GM12891 (cell line): Measurements from ENCODE around the gene BMP8B.

Source experiments
- DNase-seq: peaks from one replicate; pipeline ENCODE4 v3.0.0; 2011; ENCODE audit warnings: low spot score; ENCODE audit not compliant: insufficient read length
- FAIRE-seq: peaks from 2 replicates; lab custom pipeline; 2011; peaks lifted over from hg19 to GRCh38; lab: Jason Lieb, UNC
- PAX5 ChIP-seq: IDR thresholded peaks from 2 replicates; pipeline ENCODE4 v1.6.1; 2011; ENCODE audit warnings: low read length, moderate library complexity, mild to moderate bottlenecking; ENCODE audit not compliant: insufficient read depth, severe bottlenecking
- POLR2A ChIP-seq: IDR thresholded peaks from 2 replicates; pipeline ENCODE4 v1.6.1; 2011; ENCODE audit warnings: low read depth, low read length, control low read depth
- POLR2AphosphoS5 ChIP-seq: IDR thresholded peaks from 2 replicates; pipeline ENCODE4 v1.6.1; 2011; ENCODE audit warnings: low read depth, low read length, control low read depth
- POU2F2 ChIP-seq: IDR thresholded peaks from 2 replicates; pipeline ENCODE4 v1.6.1; 2011; ENCODE audit warnings: low read depth, mild to moderate bottlenecking, control low read depth, low read length, moderate library complexity
- SPI1 ChIP-seq: IDR thresholded peaks from 2 replicates; pipeline ENCODE4 v1.6.1; 2011; ENCODE audit warnings: low read depth, low read length, control low read depth
- TAF1 ChIP-seq: IDR thresholded peaks from 2 replicates; pipeline ENCODE4 v1.6.1; 2011; ENCODE audit warnings: low read depth, low read length, control low read depth

Gene BMP8B

DNA sequence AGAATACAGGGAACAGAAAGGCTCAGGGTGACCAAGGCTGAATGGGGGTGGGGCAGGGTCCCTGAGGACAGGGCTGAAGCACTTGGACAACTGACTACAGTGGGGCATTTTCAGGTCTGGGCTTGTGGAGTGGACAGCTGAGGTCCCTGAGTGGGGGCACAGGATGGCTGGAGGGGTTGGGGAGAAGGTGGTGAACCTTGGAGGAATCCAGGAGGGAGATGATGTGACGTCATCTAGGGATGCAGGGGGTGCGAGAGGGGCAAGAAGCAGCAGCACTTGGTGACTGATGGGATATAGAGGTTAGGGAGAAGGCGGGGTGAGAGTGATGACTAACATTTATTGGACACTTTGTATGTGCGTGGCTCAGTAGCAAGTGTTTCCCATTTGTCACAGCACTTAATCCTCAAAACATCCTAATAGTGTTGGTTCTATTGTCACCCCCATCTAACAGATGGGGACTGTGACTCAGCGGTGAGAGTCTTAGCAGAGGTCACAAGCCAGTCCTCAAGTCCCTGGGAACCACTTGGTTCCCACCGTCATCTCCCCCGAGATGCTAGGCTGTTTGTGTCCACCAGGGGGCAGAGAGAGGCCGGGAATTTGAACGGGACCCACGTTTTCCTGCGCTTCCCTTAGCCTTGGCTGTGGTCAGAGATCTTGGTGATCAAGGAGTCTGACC lies 27.9 kb upstream of the BMP8B start:
- FAIRE-seq (no peak), DNase-seq (peak; percentile 46)
- TF ChIP-seq POLR2AphosphoS5 (no peak), PAX5 (no peak), TAF1 (no peak), POU2F2 (no peak), SPI1 (no peak), POLR2A (no peak)

DNA sequence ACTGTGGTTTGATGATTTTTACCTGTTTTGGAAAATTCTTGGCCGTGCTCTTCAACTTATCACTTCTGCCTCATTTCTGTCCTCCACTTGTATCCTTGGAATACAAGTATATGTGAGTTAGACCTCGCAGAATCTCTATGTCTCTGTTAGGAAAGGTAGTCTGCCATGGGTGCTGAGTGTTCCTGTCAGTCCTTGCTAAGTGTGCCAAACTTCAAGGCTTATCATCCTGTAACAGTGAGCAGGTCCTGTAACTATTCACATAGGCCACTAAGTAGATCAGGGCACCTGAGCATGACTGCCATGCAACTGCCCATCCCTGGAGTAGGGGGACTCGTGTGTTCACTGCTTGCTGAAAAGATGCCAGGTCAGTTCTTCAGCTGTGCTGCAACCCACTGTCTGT lies 24.2 kb upstream of the BMP8B start:
- TF ChIP-seq POLR2AphosphoS5 = no peak
- TF ChIP-seq TAF1 = no peak
- TF ChIP-seq PAX5 = no peak
- no peak for TF ChIP-seq POU2F2
- no peak for TF ChIP-seq POLR2A
- no peak for TF ChIP-seq SPI1
- peak; percentile 16 for FAIRE-seq

DNA sequence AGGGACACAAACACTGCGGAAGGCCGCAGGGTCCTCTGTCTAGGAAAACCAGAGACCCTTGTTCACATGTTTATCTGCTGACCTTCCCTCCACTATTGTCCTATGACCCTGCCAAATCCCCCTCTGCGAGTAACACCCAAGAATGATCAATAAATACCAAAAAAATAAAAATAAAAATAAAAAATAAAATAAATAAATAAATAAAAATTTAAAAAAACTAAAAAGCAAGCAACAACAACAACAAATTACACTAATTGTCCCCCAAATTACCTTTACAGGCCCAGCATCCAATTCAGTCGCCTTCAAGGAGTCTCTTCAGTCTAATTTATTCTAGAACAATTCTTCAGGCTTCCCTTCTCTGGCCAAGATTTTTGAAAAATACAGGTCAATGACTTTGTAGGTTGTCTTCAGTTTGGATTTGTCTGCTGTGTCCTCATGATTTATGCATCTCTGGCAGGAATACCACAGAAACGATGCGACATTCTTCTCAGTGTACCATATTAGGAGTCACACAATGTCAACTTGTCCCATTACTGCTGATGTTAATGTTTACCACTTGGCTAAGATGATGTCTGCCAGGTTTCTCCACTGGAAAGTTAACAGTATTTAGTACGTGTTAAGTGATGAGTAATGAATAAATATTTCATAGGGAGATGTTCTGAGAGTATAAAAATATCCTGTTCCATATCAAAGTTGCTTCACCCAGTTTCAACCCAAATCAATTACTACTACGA lies 20.3 kb upstream of the BMP8B start:
- TF ChIP-seq POU2F2 = no peak
- TF ChIP-seq TAF1 = no peak
- TF ChIP-seq SPI1 = no peak
- no peak for TF ChIP-seq POLR2A
- no peak for TF ChIP-seq POLR2AphosphoS5
- TF ChIP-seq PAX5 = no peak
- no peak for FAIRE-seq

More for the DNA sequence above, 24.2 kb upstream of the BMP8B start:
- DNase-seq = no peak

DNA sequence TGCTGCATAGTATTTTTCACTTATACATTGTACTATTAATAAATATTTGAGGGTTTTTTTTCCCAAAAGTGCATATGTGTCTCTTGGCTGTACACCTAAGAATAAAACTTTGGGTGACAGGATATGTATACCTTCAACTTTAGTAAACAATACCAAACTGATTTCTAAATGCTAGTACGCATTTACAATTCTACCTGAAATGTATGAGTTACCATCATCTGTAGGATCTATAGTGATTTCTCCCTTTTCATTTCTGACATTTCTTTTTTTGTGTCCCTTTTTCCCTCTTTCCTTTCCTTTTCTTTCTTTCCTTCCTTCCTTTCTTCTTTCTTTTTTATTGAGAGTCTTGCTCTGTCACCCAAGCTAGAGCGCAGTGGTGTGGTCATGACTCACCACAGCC lies 16.7 kb upstream of the BMP8B start:
- no peak for TF ChIP-seq TAF1
- TF ChIP-seq PAX5 = no peak
- TF ChIP-seq POLR2A = no peak
- no peak for TF ChIP-seq POU2F2
- no peak for TF ChIP-seq SPI1
- TF ChIP-seq POLR2AphosphoS5 = no peak
- DNase-seq = no peak
- no peak for FAIRE-seq

More for the DNA sequence above, 20.3 kb upstream of the BMP8B start:
- DNase-seq = no peak

DNA sequence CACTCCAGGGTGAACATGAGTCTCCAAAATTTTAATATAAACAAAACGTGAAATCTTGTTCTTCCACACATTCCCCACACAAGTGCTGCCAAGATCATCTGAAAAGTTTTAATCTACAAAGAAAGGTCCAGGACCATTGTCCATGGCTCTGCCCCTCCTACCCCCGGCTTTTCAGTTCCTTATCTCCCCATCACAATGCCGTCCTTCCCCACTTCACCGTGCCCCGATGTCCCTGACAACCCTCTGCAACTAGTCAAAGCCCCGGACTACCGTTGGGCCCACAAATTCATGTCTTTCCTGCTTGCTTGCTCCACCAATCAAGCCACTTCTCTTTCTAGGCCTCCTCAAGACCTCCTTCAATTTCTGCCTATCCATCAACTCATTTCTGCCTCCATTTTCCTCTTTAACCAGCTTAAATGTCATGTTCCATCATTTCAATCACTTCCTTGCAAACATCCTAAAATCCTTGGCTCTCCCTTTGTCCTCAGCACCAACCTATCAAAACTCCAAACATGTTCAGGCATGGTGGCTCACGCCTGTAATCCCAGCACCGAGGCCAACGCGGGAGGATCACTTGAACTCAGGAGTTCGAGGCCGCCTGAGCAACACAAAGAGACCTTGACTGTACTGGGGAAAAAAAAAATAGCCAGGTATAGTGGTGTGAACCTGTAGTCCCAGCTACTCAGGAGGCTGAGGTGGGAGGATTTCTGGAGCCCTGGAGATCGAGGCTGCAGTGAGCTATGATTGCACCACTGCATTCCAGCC lies 14.0 kb upstream of the BMP8B start:
- no peak for TF ChIP-seq POU2F2
- TF ChIP-seq POLR2A = no peak
- TF ChIP-seq PAX5 = no peak
- TF ChIP-seq TAF1 = no peak
- no peak for TF ChIP-seq POLR2AphosphoS5
- TF ChIP-seq SPI1 = no peak
- FAIRE-seq = no peak

DNA sequence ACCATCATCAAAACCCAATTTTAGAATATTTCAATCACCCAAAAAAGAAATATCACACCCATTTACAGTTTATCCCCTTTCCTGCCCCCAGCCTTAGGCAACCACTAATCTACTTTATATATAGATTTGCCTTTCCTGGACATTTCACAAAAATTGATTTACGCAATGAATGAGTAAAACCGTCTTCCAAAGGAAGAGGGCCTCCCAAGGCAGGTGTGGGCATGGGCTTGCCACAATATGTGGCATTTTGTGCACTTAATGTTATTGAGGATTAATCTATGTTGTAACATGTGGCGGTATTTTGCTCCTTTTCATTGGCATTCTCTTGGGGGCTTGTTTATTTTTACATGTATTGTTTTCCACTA lies 11.8 kb upstream of the BMP8B start:
- no peak for TF ChIP-seq TAF1
- DNase-seq = no peak
- no peak for FAIRE-seq

More for the DNA sequence above, 14.0 kb upstream of the BMP8B start:
- DNase-seq = no peak

DNA sequence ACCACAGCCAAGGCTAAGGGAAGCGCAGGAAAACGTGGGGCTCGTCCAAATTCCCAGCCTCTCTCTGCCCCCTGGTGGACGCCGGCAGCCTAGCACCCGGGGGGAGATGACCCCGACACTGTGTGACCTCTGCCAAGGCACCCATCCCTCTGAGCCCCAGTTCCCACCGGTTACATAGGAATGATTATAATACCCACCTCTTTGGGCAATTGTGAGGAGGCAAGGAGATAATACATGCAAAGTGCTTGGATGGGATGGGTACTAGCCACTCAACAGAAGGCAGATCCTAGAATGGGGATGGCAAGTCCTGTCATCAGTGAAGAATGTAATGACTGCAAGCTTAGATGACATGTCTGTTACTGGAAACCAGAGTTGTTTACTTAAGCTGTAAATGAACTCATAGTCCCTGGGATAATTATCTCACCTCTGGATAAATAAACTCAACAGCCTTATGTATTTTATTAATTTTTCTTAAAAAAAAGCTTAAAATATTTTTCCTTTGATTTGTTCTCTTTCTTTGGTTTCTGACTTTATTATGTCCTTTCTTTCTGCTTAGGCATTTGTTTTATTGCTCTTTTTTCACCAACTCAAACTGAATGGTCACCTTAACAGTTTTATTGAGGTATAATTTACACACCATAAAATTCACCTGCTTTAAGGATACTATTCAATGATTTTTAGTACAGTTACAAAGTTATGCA lies 11.3 kb upstream of the BMP8B start:
- TF ChIP-seq TAF1 = no peak
- no peak for TF ChIP-seq PAX5
- TF ChIP-seq POLR2AphosphoS5 = no peak
- TF ChIP-seq POLR2A = no peak
- TF ChIP-seq SPI1 = no peak
- no peak for TF ChIP-seq POU2F2
- DNase-seq (peak; percentile 62), FAIRE-seq (no peak)

DNA sequence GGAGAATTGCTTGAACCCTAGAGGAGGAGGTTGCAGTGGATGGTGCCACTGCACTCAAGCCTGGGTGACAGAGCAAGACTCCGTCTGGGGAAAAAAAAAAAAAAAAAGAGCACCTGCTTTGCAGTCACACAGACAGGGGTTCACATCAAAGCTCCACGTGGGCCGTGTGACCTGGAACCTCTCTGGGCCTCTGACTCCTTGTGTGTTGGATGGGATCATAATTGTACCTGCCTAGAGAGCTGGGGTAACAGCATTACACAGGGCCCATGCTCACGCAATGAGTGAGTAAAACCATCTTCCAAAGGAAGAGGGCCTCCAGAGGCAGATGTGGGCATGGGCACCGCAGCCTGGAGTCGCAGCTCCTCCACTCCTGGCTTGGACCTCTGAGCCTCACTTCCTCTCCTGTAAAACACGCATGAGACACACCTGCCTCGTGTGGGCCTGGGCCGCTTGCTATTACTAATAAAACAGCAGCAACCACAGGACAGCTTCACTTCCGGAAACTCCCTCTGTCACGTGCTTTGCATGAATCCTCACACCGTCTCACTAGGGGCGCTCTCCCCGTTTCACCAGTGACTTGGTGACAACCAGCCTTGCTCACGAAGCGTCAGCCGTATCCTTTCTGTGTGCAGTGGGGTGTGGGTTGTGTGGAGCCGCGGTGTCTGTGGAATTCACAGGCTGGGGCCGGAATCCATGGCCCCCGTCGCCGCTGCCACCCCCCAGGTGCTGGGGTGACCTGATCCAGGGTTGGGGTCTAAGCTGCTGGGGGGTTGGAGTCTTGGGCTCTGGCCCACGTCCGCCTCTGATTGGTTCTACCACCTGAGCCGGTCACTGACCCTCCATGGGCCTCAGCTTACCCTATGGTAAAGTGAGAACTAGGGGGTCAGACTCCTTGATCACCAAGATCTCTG lies 10.4 kb upstream of the BMP8B start:
- peak; percentile 44; the same call in 1 of the 2 replicates for TF ChIP-seq POU2F2
- TF ChIP-seq TAF1 = peak; percentile 48; the same call in 1 of the 2 replicates
- TF ChIP-seq SPI1 = peak; percentile 90
- DNase-seq (peak; percentile 72), FAIRE-seq (peak; percentile 100)

DNA sequence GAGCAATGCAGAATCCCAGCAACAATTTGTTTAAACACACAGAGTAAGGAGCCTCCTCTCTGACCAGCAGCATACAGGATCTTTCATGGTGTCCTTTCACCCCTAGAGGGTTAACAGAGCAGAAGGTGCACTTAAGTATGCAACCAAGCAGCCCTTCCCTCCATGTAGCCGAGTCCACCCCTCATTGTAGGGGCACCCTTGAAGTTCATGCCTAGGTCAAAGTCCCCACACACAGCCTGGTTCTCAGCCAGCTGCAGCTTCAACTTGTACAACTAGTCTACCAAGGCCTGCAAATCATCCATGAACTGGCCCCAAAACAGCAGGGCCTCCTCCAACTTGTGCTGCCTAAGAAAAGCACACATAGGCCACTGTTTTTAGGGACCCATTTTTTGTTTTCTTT lies 7.0 kb upstream of the BMP8B start:
- DNase-seq = no peak
- TF ChIP-seq POLR2AphosphoS5 (no peak), PAX5 (no peak), TAF1 (no peak), SPI1 (no peak), POU2F2 (no peak), POLR2A (no peak)
- FAIRE-seq = no peak
